Gastrocnemius medialis (tissue), 4 donors: ENCODE data around the gene SLC43A2.

ENCODE experiments used
- POLR2A ChIP-seq, 2 donors: fragments of 450-650 bp; IDR thresholded peaks; one replicate each; pipeline ENCODE4 v1.6.1; 2017; ENCODE audit warnings: antibody characterized with exemption in 2 of 2, mild to moderate bottlenecking in 2 of 2, moderate library complexity in 2 of 2
- TF ChIP-seq, protein P1 (sequence below), 5 experiments: fragments of 450-650 bp in 3 of 5; fragments of 200-600 bp in 2 of 5; sonication (generic) in 2 of 5; IDR thresholded peaks in 4 of 5; conservative IDR thresholded peaks in 1 of 5; 1 replicate in 4 of 5; 2 replicates in 1 of 5; pipeline ENCODE4 v1.5.1; 2016 to 2019; ENCODE audit warnings: antibody characterized with exemption in 5 of 5, mild to moderate bottlenecking in 3 of 5, moderate library complexity in 3 of 5

DNA sequence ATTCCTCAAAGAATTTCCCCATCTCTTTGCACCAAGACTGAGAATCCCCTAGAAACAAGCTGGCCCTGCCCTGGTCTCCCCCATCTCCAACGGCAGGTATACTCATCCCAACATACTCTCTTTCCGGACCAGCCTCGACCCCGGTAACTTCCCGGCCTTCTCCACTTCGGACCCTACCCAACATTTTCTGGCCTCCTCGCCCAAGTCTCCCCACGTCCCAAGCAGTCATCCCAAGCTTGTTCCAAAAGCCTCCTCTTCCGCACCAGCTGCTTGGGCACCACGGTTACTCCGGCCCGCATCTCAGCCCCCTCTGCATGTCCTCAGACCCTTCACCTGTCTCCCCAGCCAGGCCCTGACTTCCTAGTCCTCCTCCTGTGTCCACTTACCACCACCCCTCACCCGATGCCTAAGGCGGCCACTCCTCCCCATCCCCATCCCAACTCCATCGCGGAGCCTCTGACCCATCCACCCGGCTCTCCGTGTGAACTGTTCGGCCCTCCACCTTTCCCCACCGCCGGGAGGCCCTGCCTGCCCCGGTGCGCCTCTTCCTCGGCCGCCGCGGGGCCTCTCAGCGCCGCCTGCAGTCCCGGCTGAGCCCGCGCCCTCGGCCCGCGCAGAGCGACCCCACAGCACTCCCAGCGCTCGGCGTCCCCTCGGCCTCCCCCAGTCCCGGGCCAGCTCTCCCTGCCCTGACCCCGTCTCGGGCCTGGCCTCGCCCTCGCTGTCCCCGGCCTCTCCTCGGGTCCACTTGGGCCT lies 67.0 kb downstream of the SLC43A2 start:
- TF ChIP-seq, protein P1, sequence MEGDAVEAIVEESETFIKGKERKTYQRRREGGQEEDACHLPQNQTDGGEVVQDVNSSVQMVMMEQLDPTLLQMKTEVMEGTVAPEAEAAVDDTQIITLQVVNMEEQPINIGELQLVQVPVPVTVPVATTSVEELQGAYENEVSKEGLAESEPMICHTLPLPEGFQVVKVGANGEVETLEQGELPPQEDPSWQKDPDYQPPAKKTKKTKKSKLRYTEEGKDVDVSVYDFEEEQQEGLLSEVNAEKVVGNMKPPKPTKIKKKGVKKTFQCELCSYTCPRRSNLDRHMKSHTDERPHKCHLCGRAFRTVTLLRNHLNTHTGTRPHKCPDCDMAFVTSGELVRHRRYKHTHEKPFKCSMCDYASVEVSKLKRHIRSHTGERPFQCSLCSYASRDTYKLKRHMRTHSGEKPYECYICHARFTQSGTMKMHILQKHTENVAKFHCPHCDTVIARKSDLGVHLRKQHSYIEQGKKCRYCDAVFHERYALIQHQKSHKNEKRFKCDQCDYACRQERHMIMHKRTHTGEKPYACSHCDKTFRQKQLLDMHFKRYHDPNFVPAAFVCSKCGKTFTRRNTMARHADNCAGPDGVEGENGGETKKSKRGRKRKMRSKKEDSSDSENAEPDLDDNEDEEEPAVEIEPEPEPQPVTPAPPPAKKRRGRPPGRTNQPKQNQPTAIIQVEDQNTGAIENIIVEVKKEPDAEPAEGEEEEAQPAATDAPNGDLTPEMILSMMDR (IDR thresholded peaks at IDR 0.05 in 4 of 5, conservative IDR thresholded peaks at IDR 0.05 in 1 of 5), result peak; percentile 20 to 37 (median 36)
- no peak for TF ChIP-seq POLR2A (IDR thresholded peaks at IDR 0.05)
